GM12878 (cell line): ENCODE data around the gene CLDN24.

Experiments
- CREB1 ChIP-seq: IDR thresholded peaks from 2 replicates; pipeline ENCODE4 v1.6.1; 2012; ENCODE audit warnings: low read depth, mild to moderate bottlenecking, inconsistent platforms
- CTCF ChIP-seq, 3 experiments: IDR thresholded peaks in 2 of 3; conservative IDR thresholded peaks in 1 of 3; 2 replicates each; pipeline ENCODE4 v1.5.1; 2011; ENCODE audit warnings: low read depth in 3 of 3, low read length in 3 of 3, mild to moderate bottlenecking in 3 of 3, control low read depth in 2 of 3, moderate library complexity in 2 of 3, inconsistent platforms in 1 of 3, mixed read lengths in 1 of 3; ENCODE audit not compliant: control insufficient read depth in 2 of 3, insufficient read depth in 1 of 3; ENCODE audit errors: extremely low read depth in 1 of 3
- EP300 ChIP-seq, 2 experiments: fragments of 150-350 bp in 1 of 2; IDR thresholded peaks; 2 replicates each; pipeline ENCODE4 v1.6.1; 2011 to 2012; ENCODE audit warnings: low read depth in 2 of 2, low read length in 2 of 2, borderline replicate concordance in 1 of 2, improper control_type of control experiment in 1 of 2, inconsistent platforms in 1 of 2; ENCODE audit not compliant: control insufficient read depth in 1 of 2
- ETV6 ChIP-seq, 2 experiments: fragments of 450-650 bp in 1 of 2; IDR thresholded peaks in 1 of 2; conservative IDR thresholded peaks in 1 of 2; 2 replicates each; pipeline ENCODE4 v1.6.1; 2014; ENCODE audit warnings: antibody characterized with exemption in 1 of 2, borderline replicate concordance in 1 of 2, low read depth in 1 of 2, mild to moderate bottlenecking in 1 of 2, moderate library complexity in 1 of 2
- MAX ChIP-seq: IDR thresholded peaks from 2 replicates; pipeline ENCODE4 v1.6.1; 2012; ENCODE audit warnings: low read depth, low read length, improper control_type of control experiment
- POLR2A ChIP-seq: IDR thresholded peaks from 2 replicates; pipeline ENCODE4 v1.6.1; 2011; ENCODE audit warnings: low read depth, mild to moderate bottlenecking, low read length
- RCOR1 ChIP-seq: conservative IDR thresholded peaks from 2 replicates; pipeline ENCODE4 v1.6.1; 2012; ENCODE audit warnings: low read depth, low read length, improper control_type of control experiment
- RFX5 ChIP-seq: IDR thresholded peaks from 2 replicates; pipeline ENCODE4 v1.6.1; 2011; ENCODE audit warnings: low read depth, low read length, improper control_type of control experiment

- TF ChIP-seq CTCF (IDR thresholded peaks at IDR 0.05 in 2 of 3, conservative IDR thresholded peaks at IDR 0.05 in 1 of 3; ENCODE audit: control insufficient read depth in 2 of 3, extremely low read depth in 1 of 3, insufficient read depth in 1 of 3, low read depth in 3 of 3, low read length in 3 of 3): no peak
- TF ChIP-seq POLR2A: no peak
- no peak for TF ChIP-seq EP300 (IDR thresholded peaks at IDR 0.05; ENCODE audit: borderline replicate concordance in 1 of 2, control insufficient read depth in 1 of 2, low read depth in 2 of 2, low read length in 2 of 2)
- no peak for TF ChIP-seq CREB1
- no peak for TF ChIP-seq ETV6 (conservative IDR thresholded peaks at IDR 0.05 in 1 of 2, IDR thresholded peaks at IDR 0.05 in 1 of 2; ENCODE audit: borderline replicate concordance in 1 of 2, low read depth in 1 of 2)
- TF ChIP-seq MAX: no peak
- no peak for TF ChIP-seq RCOR1
- no peak for TF ChIP-seq RFX5
Observed at GRCh38 chr4:183347566-183347965, 25.3 kb upstream of the CLDN24 start.
